Peyer's patch (tissue), 4 donors: ENCODE data around the gene DAB1. TPM values are rescaled to one million over a fixed set of nuclear protein-coding genes. Genes with fewer than 3 reads are reported as not detected.

Source experiments
- DNase-seq, 3 donors: peaks; one replicate each; pipeline ENCODE4 v3.0.0-alpha.2; 2017 to 2019
- H3K27ac ChIP-seq, 4 donors: fragments of 200-600 bp; sonication (generic); one replicate each; pipeline ENCODE4 v1.5.1; 2016 to 2019
- H3K27me3 ChIP-seq, 2 donors: fragments of 200-600 bp; sonication (generic); one replicate each; pipeline ENCODE4 v1.5.1; 2019
- H3K36me3 ChIP-seq, 3 donors: fragments of 200-600 bp; sonication (generic); one replicate each; pipeline ENCODE4 v1.5.1; 2016 to 2019
- H3K4me1 ChIP-seq, 4 donors: fragments of 200-600 bp; sonication (generic); one replicate each; pipeline ENCODE4 v1.5.1; 2016 to 2019
- H3K4me3 ChIP-seq, 4 donors: fragments of 200-600 bp; sonication (generic); 1 replicate in 3 of 4; 2 replicates in 1 of 4; pipeline ENCODE4 v1.5.1; 2016 to 2019; ENCODE audit warnings: mild to moderate bottlenecking in 1 of 4
- H3K9me3 ChIP-seq, 4 donors: fragments of 200-600 bp; sonication (generic); one replicate each; pipeline ENCODE4 v1.5.1; 2016 to 2019; ENCODE audit warnings: mild to moderate bottlenecking in 1 of 4
- POLR2A ChIP-seq, 2 donors: fragments of 450-650 bp; IDR thresholded peaks; one replicate each; pipeline ENCODE4 v1.5.1; 2017; ENCODE audit warnings: antibody characterized with exemption in 2 of 2, mild to moderate bottlenecking in 2 of 2, moderate library complexity in 2 of 2
- total RNA-seq, 4 donors: library from RNA; depleted of rRNA; stranded (reverse); fragments of >200 nt; gene quantifications; one replicate each; pipeline ENCODE4 v1.1.0, GENCODE V29; 2016
- TF ChIP-seq, protein P1 (sequence below), 6 experiments: fragments of 450-650 bp in 4 of 6; fragments of 200-600 bp in 2 of 6; sonication (generic) in 1 of 6; IDR thresholded peaks; one replicate each; pipeline ENCODE4 v1.5.1; 2017 to 2019; ENCODE audit warnings: antibody characterized with exemption in 6 of 6, mild to moderate bottlenecking in 3 of 6, moderate library complexity in 1 of 6

The DAB1 gene
- total RNA-seq, 4 donors from 2014 or later: 4.1 to 75.3 (median 63.9) TPM

DNA sequence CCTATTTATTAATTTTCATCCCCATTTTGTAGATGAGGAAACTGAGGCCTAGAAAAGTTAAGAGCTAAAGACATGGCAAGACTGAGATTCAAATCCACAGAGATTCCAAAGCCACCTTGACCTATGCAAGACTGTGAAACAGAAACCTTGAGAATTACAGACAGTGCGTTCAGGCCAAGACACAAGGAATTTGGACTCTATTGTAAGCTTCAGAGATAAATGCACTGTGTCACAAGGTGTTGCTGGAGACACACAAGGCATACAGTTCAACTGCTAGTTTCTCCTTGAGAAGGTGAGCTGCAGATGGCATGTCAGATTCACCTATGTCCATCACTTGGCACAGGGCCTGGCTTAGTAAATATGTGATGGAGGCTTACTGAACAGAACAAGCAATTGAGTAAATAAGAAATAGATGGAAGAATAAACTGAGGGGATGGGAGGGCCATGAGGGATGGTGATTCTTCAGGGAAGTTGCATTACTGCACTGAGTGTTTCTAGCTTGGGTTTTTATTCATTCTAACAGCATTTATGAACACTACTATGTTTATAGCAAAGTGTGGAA is 215.0 kb downstream of the DAB1 start:
- no peak overlapping the region for H3K4me3 ChIP-seq
- H3K4me1 ChIP-seq: no peaks in the 10 kb centered on the region
- H3K27ac ChIP-seq: no peak overlapping the region
- H3K27me3 ChIP-seq: no peaks in the 10 kb centered on the region
- no peaks in the 10 kb centered on the region for H3K9me3 ChIP-seq
- DNase-seq: no peak
- TF ChIP-seq, protein P1, sequence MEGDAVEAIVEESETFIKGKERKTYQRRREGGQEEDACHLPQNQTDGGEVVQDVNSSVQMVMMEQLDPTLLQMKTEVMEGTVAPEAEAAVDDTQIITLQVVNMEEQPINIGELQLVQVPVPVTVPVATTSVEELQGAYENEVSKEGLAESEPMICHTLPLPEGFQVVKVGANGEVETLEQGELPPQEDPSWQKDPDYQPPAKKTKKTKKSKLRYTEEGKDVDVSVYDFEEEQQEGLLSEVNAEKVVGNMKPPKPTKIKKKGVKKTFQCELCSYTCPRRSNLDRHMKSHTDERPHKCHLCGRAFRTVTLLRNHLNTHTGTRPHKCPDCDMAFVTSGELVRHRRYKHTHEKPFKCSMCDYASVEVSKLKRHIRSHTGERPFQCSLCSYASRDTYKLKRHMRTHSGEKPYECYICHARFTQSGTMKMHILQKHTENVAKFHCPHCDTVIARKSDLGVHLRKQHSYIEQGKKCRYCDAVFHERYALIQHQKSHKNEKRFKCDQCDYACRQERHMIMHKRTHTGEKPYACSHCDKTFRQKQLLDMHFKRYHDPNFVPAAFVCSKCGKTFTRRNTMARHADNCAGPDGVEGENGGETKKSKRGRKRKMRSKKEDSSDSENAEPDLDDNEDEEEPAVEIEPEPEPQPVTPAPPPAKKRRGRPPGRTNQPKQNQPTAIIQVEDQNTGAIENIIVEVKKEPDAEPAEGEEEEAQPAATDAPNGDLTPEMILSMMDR (IDR thresholded peaks at IDR 0.05): no peak
- TF ChIP-seq POLR2A (IDR thresholded peaks at IDR 0.05): no peak
- no peaks in the 10 kb centered on the region for H3K36me3 ChIP-seq

- no peak overlapping the region for H3K27ac ChIP-seq
- H3K36me3 ChIP-seq: no peaks in the 10 kb centered on the region
- H3K4me1 ChIP-seq: no peaks in the 10 kb centered on the region
- no peaks in the 10 kb centered on the region for H3K27me3 ChIP-seq
- no peaks in the 10 kb centered on the region for H3K9me3 ChIP-seq
- no peak for DNase-seq
- no peak for TF ChIP-seq POLR2A (IDR thresholded peaks at IDR 0.05)
- TF ChIP-seq, protein P1 (IDR thresholded peaks at IDR 0.05): no peak
- H3K4me3 ChIP-seq: no peak overlapping the region
These were observed 217.8 kb downstream of the DAB1 start for GRCh38 chr1:57206038-57206437.

- no peaks in the 10 kb centered on the region for H3K4me1 ChIP-seq
- no peaks in the 10 kb centered on the region for H3K27me3 ChIP-seq
- H3K36me3 ChIP-seq: no peaks in the 10 kb centered on the region
- H3K4me3 ChIP-seq: no peak overlapping the region
- H3K27ac ChIP-seq: no peak overlapping the region
- H3K9me3 ChIP-seq: no peaks in the 10 kb centered on the region
- no peak for DNase-seq
- no peak for TF ChIP-seq POLR2A (IDR thresholded peaks at IDR 0.05)
- TF ChIP-seq, protein P1 (IDR thresholded peaks at IDR 0.05): no peak
These were observed 218.7 kb downstream of the DAB1 start for GRCh38 chr1:57204942-57205787.

DNA sequence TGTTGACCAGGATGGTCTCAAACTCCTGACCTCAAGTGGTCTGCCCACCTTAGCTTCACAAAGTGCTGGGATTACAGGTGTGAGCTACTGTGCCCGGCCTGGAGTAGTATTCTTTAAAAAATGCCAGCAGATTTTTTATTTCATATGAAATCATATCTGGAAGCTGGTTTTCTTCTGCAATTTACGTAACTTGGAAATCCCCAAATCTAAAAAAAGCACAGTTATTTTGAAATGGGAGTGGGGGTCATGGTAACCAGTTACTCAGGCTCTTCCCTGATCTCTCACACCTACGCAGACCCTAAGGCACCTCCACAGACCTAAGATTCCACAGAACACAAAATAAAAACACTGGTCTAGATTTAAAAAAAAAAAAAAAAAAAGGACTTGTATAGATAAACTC is 219.8 kb downstream of the DAB1 start:
- Histone ChIP-seq H3K4me3 (no peak overlapping the region), H3K27ac (no peak overlapping the region), H3K4me1 (no peaks in the 10 kb centered on the region), H3K9me3 (no peaks in the 10 kb centered on the region), H3K36me3 (no peaks in the 10 kb centered on the region), H3K27me3 (no peaks in the 10 kb centered on the region)
- no peak for DNase-seq
- no peak for TF ChIP-seq POLR2A (IDR thresholded peaks at IDR 0.05)
- TF ChIP-seq, protein P1 (IDR thresholded peaks at IDR 0.05): no peak

- no peaks in the 10 kb centered on the region for H3K27me3 ChIP-seq
- DNase-seq: no peak
- no peaks in the 10 kb centered on the region for H3K9me3 ChIP-seq
- no peaks in the 10 kb centered on the region for H3K4me1 ChIP-seq
- H3K36me3 ChIP-seq: no peaks in the 10 kb centered on the region
- no peak overlapping the region for H3K27ac ChIP-seq
- H3K4me3 ChIP-seq: no peak overlapping the region
- TF ChIP-seq, protein P1 (IDR thresholded peaks at IDR 0.05): no peak
- no peak for TF ChIP-seq POLR2A (IDR thresholded peaks at IDR 0.05)
These were observed 221.6 kb downstream of the DAB1 start for GRCh38 chr1:57202241-57202640.
